ENCODE data around the gene COX6B1. TPM values are rescaled to one million over a fixed set of nuclear protein-coding genes. Genes with fewer than 3 reads are reported as not detected.

The COX6B1 gene
- total RNA-seq, 1 experiment from 2014 or later: 213 TPM

DNA sequence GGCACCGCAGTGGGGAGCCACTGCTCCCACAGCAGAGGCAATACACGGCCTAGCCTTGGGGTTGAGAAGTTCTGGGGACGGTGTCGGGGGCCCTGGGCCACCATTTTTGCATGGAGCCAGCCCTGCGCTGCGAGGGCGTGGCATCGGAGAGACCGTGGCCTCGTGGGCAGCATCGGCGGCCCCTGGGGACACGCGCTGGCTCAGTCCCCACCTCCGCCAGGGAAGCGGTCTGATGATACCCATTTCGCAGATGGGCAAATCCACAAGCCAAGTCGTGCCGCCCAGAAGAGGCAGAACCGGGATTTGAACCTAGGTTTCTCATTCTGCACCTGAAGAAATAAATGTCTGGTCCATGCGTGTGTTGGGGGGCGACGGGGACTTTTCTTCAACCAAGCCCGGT lies 17.0 kb downstream of the COX6B1 start:
- no peak overlapping the region for H3K4me3 Mint-ChIP-seq (ENCODE audit: unreplicated experiment)
- ChIA-PET POLR2A (no interaction called here), CTCF (no interaction called here)
- DNase-seq (ENCODE audit: unreplicated experiment): no peak
- intact Hi-C loops (cut with micrococcal nuclease): no loop called here
- H3K36me3 Mint-ChIP-seq (ENCODE audit: insufficient read depth, unreplicated experiment): peaks cover 33% of the 10 kb centered on the region
- TF ChIP-seq, protein P1, sequence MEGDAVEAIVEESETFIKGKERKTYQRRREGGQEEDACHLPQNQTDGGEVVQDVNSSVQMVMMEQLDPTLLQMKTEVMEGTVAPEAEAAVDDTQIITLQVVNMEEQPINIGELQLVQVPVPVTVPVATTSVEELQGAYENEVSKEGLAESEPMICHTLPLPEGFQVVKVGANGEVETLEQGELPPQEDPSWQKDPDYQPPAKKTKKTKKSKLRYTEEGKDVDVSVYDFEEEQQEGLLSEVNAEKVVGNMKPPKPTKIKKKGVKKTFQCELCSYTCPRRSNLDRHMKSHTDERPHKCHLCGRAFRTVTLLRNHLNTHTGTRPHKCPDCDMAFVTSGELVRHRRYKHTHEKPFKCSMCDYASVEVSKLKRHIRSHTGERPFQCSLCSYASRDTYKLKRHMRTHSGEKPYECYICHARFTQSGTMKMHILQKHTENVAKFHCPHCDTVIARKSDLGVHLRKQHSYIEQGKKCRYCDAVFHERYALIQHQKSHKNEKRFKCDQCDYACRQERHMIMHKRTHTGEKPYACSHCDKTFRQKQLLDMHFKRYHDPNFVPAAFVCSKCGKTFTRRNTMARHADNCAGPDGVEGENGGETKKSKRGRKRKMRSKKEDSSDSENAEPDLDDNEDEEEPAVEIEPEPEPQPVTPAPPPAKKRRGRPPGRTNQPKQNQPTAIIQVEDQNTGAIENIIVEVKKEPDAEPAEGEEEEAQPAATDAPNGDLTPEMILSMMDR (IDR thresholded peaks at IDR 0.05; ENCODE audit: unreplicated experiment): no peak
- peaks cover 12% of the 10 kb centered on the region for H3K27me3 Mint-ChIP-seq (ENCODE audit: insufficient read depth, unreplicated experiment)
- no peaks in the 10 kb centered on the region for H3K9me3 Mint-ChIP-seq (ENCODE audit: unreplicated experiment)
- BruUV-seq (replicated peaks): no TSS peak
- no peaks in the 10 kb centered on the region for H3K4me1 Mint-ChIP-seq (ENCODE audit: insufficient read depth, unreplicated experiment)
- no peak overlapping the region for H3K27ac Mint-ChIP-seq (ENCODE audit: low read depth, unreplicated experiment)

DNA sequence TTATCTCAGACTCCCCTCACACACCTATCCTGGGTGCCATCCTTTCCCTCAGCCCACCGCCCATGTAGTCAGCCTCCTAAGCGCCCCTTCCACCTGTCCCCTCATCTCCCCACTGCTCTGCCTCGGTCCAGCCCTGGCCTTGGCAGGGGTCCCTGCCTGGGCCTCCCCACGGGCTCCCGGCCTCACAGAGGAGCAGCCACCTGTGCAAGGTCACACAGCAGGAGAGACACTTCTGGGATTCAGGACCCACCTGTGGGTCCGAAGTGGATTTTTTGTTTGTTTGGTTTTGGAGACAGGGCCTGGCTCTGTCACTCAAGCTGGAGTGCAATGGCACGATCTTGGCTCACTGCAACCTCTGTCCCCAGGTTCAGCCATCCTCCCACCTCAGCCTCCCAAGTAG lies 17.5 kb downstream of the COX6B1 start:
- TF ChIP-seq, protein P1 (IDR thresholded peaks at IDR 0.05; ENCODE audit: unreplicated experiment): no peak
- intact Hi-C loops (cut with micrococcal nuclease): no loop called here
- H3K9me3 Mint-ChIP-seq (ENCODE audit: unreplicated experiment): no peaks in the 10 kb centered on the region
- peaks cover 29% of the 10 kb centered on the region for H3K36me3 Mint-ChIP-seq (ENCODE audit: insufficient read depth, unreplicated experiment)
- H3K4me1 Mint-ChIP-seq (ENCODE audit: insufficient read depth, unreplicated experiment): no peaks in the 10 kb centered on the region
- H3K27me3 Mint-ChIP-seq (ENCODE audit: insufficient read depth, unreplicated experiment): peaks cover 16% of the 10 kb centered on the region
- ChIA-PET POLR2A (no interaction called here), CTCF (no interaction called here)
- BruUV-seq (replicated peaks): no TSS peak
- DNase-seq (ENCODE audit: unreplicated experiment): no peak
- no peak overlapping the region for H3K4me3 Mint-ChIP-seq (ENCODE audit: unreplicated experiment)
- no peak overlapping the region for H3K27ac Mint-ChIP-seq (ENCODE audit: low read depth, unreplicated experiment)

DNA sequence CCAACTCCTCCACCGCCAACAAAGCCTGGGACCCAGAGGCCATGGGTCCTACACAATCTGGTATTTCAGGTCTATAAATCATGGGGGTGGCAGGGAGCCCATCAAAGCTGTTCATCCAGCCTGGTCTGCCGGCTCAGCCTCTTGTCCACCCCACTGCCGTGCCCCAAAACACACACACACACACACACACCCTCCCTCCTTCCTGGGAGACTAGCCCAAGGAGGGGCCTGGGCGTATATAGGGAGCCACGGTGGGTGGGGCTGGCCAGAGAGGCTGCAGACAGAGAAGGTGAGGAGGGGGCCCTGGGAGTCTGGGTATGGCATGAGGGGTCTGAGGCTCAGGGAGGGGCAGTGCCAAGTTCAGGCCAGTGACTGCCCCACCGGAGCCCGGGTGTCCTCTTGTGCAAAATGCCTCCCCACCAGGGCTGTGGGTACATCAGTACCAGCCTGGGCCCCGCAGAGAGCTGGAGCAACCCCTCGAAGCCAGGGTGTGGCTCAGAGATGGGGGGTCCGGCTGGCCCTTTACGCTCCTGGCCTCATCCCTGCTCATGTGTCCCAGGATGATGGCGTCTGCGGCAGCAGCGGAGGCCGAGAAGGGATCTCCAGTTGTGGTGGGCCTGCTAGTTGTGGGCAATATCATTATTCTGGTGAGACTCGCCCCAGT lies 18.3 kb downstream of the COX6B1 start, which contains the start of gene UPK1A:
Gene UPK1A (plus strand): TSS at position 267 of the 663 bp plus-strand sequence. CDS start 296 bp downstream, at position 563.
- H3K4me3 Mint-ChIP-seq (ENCODE audit: unreplicated experiment): no peak within 1 kb of the TSS

DNA sequence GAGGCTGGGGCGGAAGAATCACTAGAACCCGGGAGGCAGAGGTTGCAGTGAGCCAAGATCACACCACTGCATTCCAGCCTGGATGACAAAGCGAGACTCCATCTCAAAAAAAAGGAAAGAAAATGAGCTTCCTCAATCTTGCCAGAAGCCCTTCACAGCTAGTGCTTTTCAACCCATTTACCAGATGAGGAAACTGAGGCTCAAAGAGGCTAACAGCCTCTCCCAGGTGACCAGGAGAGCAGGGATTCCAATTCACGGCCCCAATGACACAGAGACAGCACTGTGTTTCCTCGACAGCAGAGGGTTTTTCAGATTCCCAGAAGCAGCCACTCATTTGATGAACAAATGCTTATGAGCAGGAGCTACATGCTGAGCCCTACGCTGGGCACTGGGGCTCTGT lies 21.4 kb downstream of the COX6B1 start:
- CTCF ChIA-PET: interaction anchor here (0.5 to 1.3 kb wide), 2 partner anchors 25 to 316 kb away, joined by 3 to 4 read pairs; no protein-coding TSS in a partner anchor

More for the DNA sequence above, 18.3 kb downstream of the COX6B1 start, which contains the start of gene UPK1A:
- H3K4me1 Mint-ChIP-seq (ENCODE audit: insufficient read depth, unreplicated experiment): no peaks in the 10 kb centered on the region
- POLR2A ChIA-PET: interaction anchor here (0.6 to 1.4 kb wide), 3 partner anchors 22 to 104 kb away, joined by 3 to 5 read pairs (median 3); partner anchors contain the start of gene HAUS5
- intact Hi-C loops (cut with micrococcal nuclease): no loop called here
- peaks cover 24% of the 10 kb centered on the region for H3K27me3 Mint-ChIP-seq (ENCODE audit: insufficient read depth, unreplicated experiment)
- CTCF ChIA-PET: interaction anchor here (0.5 to 1.5 kb wide), 3 partner anchors 27 to 168 kb away, joined by 3 to 6 read pairs (median 4); no protein-coding TSS in a partner anchor
- H3K27ac Mint-ChIP-seq (ENCODE audit: low read depth, unreplicated experiment): no peak within 1 kb of the TSS
- H3K9me3 Mint-ChIP-seq (ENCODE audit: unreplicated experiment): no peaks in the 10 kb centered on the region
- peaks cover 21% of the 10 kb centered on the region for H3K36me3 Mint-ChIP-seq (ENCODE audit: insufficient read depth, unreplicated experiment)
- DNase-seq (ENCODE audit: unreplicated experiment): no peak
- BruUV-seq (replicated peaks): no TSS peak
- TF ChIP-seq, protein P1 (IDR thresholded peaks at IDR 0.05; ENCODE audit: unreplicated experiment): no peak

More for the DNA sequence above, 21.4 kb downstream of the COX6B1 start:
- POLR2A ChIA-PET: no interaction called here
- intact Hi-C loops (cut with micrococcal nuclease): no loop called here
- Mint-ChIP-seq H3K4me3 (ENCODE audit: unreplicated experiment) (no peak overlapping the region), H3K4me1 (ENCODE audit: insufficient read depth, unreplicated experiment) (peaks cover 6% of the 10 kb centered on the region), H3K27ac (ENCODE audit: low read depth, unreplicated experiment) (no peak overlapping the region), H3K36me3 (ENCODE audit: insufficient read depth, unreplicated experiment) (no peaks in the 10 kb centered on the region), H3K9me3 (ENCODE audit: unreplicated experiment) (no peaks in the 10 kb centered on the region), H3K27me3 (ENCODE audit: insufficient read depth, unreplicated experiment) (peaks cover 33% of the 10 kb centered on the region)
- no peak for DNase-seq (ENCODE audit: unreplicated experiment)
- BruUV-seq (replicated peaks): no TSS peak
- TF ChIP-seq, protein P1 (IDR thresholded peaks at IDR 0.05; ENCODE audit: unreplicated experiment): no peak
